PFSK-1 (cell line): ENCODE measurements around the gene CARD19.

Source experiments
- FOXP2 ChIP-seq: optimal IDR thresholded peaks from 2 replicates; pipeline ENCODE3; 2011; ENCODE audit warnings: borderline replicate concordance, control low read depth, inconsistent platforms; ENCODE audit not compliant: insufficient read depth; ENCODE audit errors: extremely low read length, extremely low read depth
- POLR2AphosphoS5 ChIP-seq: IDR thresholded peaks from 2 replicates; pipeline ENCODE4 v1.6.1; 2012; ENCODE audit warnings: low read depth, mild to moderate bottlenecking, control low read depth, low read length, moderate library complexity
- REST ChIP-seq, 2 experiments: IDR thresholded peaks; 2 replicates each; pipeline versions ENCODE4 v1.6.1 to v1.8.0; 2011 to 2012; ENCODE audit warnings: low read depth in 2 of 2, low read length in 2 of 2, control low read depth in 1 of 2, inconsistent platforms in 1 of 2, mild to moderate bottlenecking in 1 of 2, moderate library complexity in 1 of 2; ENCODE audit not compliant: insufficient read depth in 1 of 2
- SIN3A ChIP-seq: IDR thresholded peaks from 2 replicates; pipeline ENCODE4 v1.6.1; 2012; ENCODE audit warnings: mild to moderate bottlenecking, low read length, moderate library complexity, borderline replicate concordance; ENCODE audit not compliant: insufficient read depth
- TAF1 ChIP-seq: IDR thresholded peaks from 2 replicates; pipeline ENCODE4 v1.6.1; 2012; ENCODE audit warnings: low read length, control low read depth, borderline replicate concordance; ENCODE audit not compliant: insufficient read depth

The CARD19 gene

DNA sequence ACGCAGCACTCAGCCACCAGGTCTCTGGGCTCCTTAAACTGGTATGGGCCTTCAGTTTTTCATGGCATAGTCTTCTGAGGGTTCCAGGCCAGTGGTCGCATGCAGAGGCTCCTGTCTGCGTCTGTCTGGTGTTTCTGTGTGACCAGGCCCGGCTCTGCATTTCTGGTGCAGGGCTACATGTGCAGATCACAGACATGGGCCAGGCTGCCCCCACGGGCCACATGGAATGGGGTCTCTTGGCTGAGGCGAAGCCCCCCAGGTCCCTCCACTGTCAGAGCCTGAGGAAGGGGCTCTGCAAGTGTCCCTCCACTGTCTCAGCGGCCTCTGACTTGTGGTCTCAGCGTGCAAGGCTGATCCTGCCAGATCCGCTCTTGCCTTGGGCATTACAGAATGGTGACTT, 15.6 kb upstream of the CARD19 start:
- TF ChIP-seq SIN3A (no peak), REST (IDR thresholded peaks at IDR 0.05; ENCODE audit: insufficient read depth in 1 of 2, low read depth in 2 of 2, low read length in 2 of 2) (no peak), TAF1 (no peak)

DNA sequence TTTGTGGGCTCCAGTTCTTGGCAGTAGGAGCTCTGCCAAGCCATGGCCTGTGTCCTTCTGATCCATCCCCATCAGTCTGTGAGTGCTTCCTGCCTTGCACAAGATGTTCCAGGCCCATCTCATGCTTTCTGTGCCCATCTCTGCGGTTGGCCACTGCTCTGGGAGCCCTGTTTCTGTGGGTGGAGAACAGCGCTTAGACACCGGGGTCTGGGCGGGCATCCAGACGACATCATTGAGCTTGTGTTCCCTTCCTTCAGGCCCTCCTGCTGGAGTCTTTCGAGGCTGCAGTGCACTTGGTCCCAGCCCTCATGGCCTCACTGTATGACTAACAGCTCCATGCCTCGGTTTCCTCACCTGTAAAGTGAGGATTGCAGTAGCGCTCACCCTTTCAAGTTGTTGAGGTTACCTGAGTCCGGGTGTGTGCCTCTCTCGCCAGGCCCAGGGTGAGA, 14.9 kb upstream of the CARD19 start:
- TF ChIP-seq POLR2AphosphoS5, result no peak
- no peak for TF ChIP-seq FOXP2
- TF ChIP-seq REST (IDR thresholded peaks at IDR 0.05; ENCODE audit: insufficient read depth in 1 of 2, low read depth in 2 of 2, low read length in 2 of 2), result no peak
- no peak for TF ChIP-seq SIN3A
- no peak for TF ChIP-seq TAF1

GRCh38 chr9:93081931-93082330, 14.1 kb upstream of the CARD19 start:
- TF ChIP-seq FOXP2, result no peak
- no peak for TF ChIP-seq TAF1
- no peak for TF ChIP-seq REST (IDR thresholded peaks at IDR 0.05; ENCODE audit: insufficient read depth in 1 of 2, low read depth in 2 of 2, low read length in 2 of 2)
- TF ChIP-seq POLR2AphosphoS5, result no peak
- TF ChIP-seq SIN3A, result no peak

GRCh38 chr9:93082841-93083411, 13.1 kb upstream of the CARD19 start:
- TF ChIP-seq REST (IDR thresholded peaks at IDR 0.05; ENCODE audit: insufficient read depth in 1 of 2, low read depth in 2 of 2, low read length in 2 of 2), result no peak
- TF ChIP-seq SIN3A, result no peak
- TF ChIP-seq POLR2AphosphoS5, result no peak
- TF ChIP-seq TAF1, result no peak
- TF ChIP-seq FOXP2, result no peak
